Measurements from ENCODE around the gene AUP1. TPM values are rescaled to one million over a fixed set of nuclear protein-coding genes. Genes with fewer than 3 reads are reported as not detected.

Gene AUP1
- total RNA-seq, 4 donors from 2014 or later, result 111 to 170 (median 145) TPM

DNA sequence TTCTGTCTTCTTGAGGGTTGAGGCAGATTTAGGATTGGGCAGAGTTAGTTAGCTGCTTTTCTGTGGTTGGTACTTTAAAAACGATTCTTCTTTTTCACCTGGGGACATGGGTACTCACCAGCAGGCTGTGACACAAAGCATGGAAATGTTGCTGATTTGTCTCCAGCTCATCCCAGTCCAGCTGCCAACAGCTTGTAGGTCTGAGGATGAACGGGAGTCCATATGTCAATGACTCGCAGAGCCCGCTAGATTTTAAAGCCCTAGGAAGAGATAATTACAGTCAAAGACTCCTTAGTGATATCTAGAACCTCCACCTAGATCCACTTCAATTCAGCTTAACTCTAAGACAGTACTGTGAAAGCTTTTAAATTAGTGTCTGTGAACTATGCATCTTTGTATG, 45.8 kb upstream of the AUP1 start:
- H3K4me3 ChIP-seq, result no peak overlapping the region
- H3K27ac ChIP-seq, result no peak overlapping the region
- H3K4me1 ChIP-seq, result peaks cover 6% of the 10 kb centered on the region
- no peaks in the 10 kb centered on the region for H3K9me3 ChIP-seq
- H3K27me3 ChIP-seq, result no peaks in the 10 kb centered on the region
- no peaks in the 10 kb centered on the region for H3K36me3 ChIP-seq
- TF ChIP-seq POLR2A (IDR thresholded peaks at IDR 0.05) (no peak), POLR2AphosphoS5 (IDR thresholded peaks at IDR 0.05) (no peak), EP300 (IDR thresholded peaks at IDR 0.05) (no peak)
- TF ChIP-seq, protein P1, sequence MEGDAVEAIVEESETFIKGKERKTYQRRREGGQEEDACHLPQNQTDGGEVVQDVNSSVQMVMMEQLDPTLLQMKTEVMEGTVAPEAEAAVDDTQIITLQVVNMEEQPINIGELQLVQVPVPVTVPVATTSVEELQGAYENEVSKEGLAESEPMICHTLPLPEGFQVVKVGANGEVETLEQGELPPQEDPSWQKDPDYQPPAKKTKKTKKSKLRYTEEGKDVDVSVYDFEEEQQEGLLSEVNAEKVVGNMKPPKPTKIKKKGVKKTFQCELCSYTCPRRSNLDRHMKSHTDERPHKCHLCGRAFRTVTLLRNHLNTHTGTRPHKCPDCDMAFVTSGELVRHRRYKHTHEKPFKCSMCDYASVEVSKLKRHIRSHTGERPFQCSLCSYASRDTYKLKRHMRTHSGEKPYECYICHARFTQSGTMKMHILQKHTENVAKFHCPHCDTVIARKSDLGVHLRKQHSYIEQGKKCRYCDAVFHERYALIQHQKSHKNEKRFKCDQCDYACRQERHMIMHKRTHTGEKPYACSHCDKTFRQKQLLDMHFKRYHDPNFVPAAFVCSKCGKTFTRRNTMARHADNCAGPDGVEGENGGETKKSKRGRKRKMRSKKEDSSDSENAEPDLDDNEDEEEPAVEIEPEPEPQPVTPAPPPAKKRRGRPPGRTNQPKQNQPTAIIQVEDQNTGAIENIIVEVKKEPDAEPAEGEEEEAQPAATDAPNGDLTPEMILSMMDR (IDR thresholded peaks at IDR 0.05), result no peak
- DNase-seq (ENCODE audit: low spot score in 2 of 2), result no peak
- WGBS, result 76% methylated on average over 4 of the region's 4 CpGs

DNA sequence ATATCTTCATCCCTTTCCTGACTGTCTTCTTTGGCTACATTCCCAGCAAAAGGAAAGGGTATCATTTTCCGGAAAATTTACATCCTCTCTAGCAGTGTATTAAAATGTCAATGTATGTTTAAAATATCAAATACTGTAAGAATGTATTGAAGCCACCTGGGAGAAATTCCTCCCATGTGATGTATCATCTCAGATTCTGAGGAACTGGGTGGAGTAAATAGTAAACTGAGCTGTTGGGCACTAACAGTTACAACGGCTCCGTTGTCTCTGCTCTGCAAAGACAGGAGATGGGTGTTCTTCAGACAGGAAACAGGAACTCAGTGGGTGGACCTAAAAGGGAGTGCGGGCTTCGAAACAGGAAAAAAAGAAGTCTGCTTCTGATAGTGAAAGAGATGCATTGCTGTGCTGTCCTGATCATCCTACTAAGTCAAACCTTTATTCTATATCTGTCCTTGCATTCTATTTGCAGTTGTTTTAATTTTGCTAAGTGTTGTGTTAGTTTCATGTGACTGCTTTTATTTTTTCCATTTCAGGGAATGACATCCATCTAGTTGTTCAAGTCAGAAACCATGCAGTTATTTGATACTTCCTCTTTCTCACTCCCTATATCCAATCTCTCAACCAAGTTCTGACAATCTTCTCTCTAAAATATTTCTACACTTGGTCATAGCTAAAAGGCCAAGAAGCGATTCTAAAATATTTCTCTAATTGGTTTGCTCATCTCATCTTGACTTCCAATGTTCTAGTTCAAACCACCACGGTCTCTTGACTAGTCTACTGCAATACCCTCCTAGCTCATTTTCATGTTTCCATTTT, 44.4 kb upstream of the AUP1 start:
- no peaks in the 10 kb centered on the region for H3K36me3 ChIP-seq
- no peak for TF ChIP-seq POLR2A (IDR thresholded peaks at IDR 0.05)
- TF ChIP-seq, protein P1 (IDR thresholded peaks at IDR 0.05), result no peak
- no peak for TF ChIP-seq POLR2AphosphoS5 (IDR thresholded peaks at IDR 0.05)
- TF ChIP-seq EP300 (IDR thresholded peaks at IDR 0.05), result no peak
- no peak for DNase-seq (ENCODE audit: low spot score in 2 of 2)
- WGBS, result 39% methylated on average over 7 of the region's 7 CpGs
- H3K4me1 ChIP-seq, result peaks cover 6% of the 10 kb centered on the region
- H3K4me3 ChIP-seq, result no peak overlapping the region
- H3K27ac ChIP-seq, result no peak overlapping the region
- no peaks in the 10 kb centered on the region for H3K9me3 ChIP-seq
- H3K27me3 ChIP-seq, result no peaks in the 10 kb centered on the region

DNA sequence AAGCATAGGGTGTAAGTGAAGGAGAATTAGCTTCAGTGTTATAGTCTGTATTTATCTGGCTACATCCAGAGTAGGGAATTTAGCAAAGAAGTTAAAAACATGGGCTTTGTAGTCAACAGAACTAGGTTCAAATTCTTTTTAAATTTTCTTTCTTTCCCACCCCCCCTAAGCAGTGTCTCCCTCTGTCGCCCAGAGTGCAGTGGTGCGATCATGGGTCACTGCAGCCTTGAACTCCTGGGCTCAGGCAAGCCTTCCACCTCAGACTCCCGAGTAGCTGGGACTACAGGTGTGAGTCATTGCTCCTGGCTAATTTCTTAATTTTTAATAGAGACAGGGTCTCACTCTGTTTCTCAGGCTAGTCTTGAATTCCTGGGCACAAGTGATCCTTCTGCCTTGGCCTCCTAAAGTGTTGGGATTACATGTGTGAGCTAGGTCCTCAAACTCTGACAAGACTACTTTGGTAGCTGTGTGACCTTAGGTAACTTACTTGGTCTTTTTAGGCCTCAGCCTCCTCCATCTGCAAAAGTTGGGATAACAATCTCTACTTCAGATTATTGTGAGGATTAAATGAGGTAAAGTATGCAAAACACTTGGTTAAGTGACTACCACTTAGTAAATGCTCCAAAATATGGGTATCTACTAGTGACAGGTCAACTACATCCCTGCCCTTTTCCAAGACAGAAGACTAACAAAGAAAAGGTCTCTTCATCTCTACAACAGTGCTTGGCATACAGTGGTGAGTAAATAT, 42.8 kb upstream of the AUP1 start:
- H3K9me3 ChIP-seq, result no peaks in the 10 kb centered on the region
- DNase-seq (ENCODE audit: low spot score in 2 of 2), result no peak
- H3K4me3 ChIP-seq, result no peak overlapping the region
- H3K4me1 ChIP-seq, result peaks cover 6% of the 10 kb centered on the region
- no peaks in the 10 kb centered on the region for H3K27me3 ChIP-seq
- TF ChIP-seq POLR2A (IDR thresholded peaks at IDR 0.05) (no peak), POLR2AphosphoS5 (IDR thresholded peaks at IDR 0.05) (no peak)
- H3K36me3 ChIP-seq, result no peaks in the 10 kb centered on the region
- 75% methylated on average over 3 of the region's 3 CpGs for WGBS
- H3K27ac ChIP-seq, result no peak overlapping the region

DNA sequence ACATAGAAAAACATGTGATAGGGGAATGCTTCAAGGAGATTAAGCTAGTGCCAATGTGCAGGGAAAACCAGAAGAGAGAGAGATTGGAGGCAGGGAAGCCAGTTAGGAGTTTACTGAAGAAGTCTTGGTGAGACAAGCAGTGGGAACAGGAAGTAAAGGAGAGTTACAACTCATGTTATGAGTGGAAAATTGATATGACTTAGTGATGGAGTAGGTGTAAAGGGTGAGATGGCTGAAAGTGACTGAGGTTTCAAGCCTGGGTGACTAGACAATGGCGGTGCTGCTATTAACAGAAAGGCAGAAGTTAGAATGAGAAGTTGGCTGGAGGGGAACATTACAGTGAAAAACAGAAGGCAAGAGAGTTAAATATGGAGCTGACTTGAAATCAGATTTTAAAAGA, 41.6 kb upstream of the AUP1 start:
- Histone ChIP-seq H3K4me3 (no peak overlapping the region), H3K9me3 (no peaks in the 10 kb centered on the region), H3K27ac (no peak overlapping the region), H3K27me3 (no peaks in the 10 kb centered on the region), H3K4me1 (peaks cover 7% of the 10 kb centered on the region), H3K36me3 (no peaks in the 10 kb centered on the region)
- WGBS, result 84% methylated on average over 1 of the region's 1 CpG
- DNase-seq (ENCODE audit: low spot score in 2 of 2), result no peak
- TF ChIP-seq, protein P1 (IDR thresholded peaks at IDR 0.05), result no peak
- no peak for TF ChIP-seq POLR2AphosphoS5 (IDR thresholded peaks at IDR 0.05)
- no peak for TF ChIP-seq EP300 (IDR thresholded peaks at IDR 0.05)
- TF ChIP-seq POLR2A (IDR thresholded peaks at IDR 0.05), result no peak

DNA sequence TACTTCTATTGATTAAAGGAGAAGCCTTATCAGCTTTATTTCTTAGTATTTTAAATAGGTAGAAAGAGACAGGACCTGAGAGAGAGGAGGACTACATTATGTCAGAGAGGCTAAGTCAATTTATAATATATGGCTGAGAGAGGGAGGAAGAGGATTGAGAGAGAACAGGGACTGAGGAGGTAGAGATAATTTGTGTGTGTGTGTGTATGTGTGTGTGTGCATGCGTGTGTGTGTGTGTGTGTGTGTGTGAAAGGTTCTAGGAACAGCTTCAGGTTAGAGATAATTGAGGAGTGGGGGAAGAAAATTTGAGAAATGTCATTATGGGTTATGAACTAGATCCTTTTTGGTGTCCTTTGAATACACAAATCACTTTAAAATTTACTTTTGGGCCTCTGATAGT, 40.2 kb upstream of the AUP1 start:
- WGBS, result 28% methylated on average over 1 of the region's 1 CpG
- Histone ChIP-seq H3K27ac (no peak overlapping the region), H3K36me3 (no peaks in the 10 kb centered on the region), H3K9me3 (no peaks in the 10 kb centered on the region), H3K4me1 (peaks cover 3% of the 10 kb centered on the region), H3K27me3 (no peaks in the 10 kb centered on the region), H3K4me3 (no peak overlapping the region)
- DNase-seq (ENCODE audit: low spot score in 2 of 2), result no peak
- TF ChIP-seq EP300 (IDR thresholded peaks at IDR 0.05), result no peak
- TF ChIP-seq, protein P1 (IDR thresholded peaks at IDR 0.05), result no peak
- no peak for TF ChIP-seq POLR2AphosphoS5 (IDR thresholded peaks at IDR 0.05)
- no peak for TF ChIP-seq POLR2A (IDR thresholded peaks at IDR 0.05)
